ENCODE results near the gene TMEM245. TPM values are rescaled to one million over a fixed set of nuclear protein-coding genes. Genes with fewer than 3 reads are reported as not detected.

TMEM245 gene
- total RNA-seq, 1 experiment from 2014 or later = 60.3 TPM

DNA sequence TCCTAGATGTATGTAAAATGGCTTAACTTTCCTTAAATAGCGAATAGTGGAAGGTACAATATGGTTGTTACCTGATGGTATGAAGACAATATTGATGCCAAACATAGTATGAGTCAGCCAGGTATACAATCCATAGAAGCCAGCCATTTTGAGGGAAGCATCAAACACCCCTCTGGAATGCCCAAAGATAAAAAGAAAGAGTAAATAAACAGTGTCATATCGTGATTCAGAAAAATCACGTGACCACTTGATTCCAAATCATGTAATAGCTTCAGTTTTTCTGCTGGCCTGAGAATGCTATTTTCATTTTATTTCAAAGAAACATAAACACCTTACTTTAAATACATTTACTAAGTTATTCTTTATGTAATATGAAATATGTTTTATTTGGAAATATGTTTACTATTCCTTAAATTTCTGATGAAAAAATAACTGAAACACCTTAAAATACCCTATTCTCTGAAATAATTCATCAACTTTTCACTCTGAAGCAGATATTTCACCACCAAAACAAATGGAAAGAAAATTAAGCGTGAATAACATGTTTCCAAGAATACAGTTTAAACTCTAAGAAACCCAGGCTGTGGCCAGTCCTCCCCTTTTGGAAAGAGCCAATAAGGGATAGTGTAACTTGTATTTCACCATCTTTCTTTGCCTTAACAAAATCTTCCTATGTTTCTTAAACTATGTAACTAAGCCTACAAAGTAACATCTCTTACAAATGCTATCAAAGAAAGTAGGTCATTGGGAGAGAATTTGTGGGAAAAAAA lies 81.6 kb downstream of the TMEM245 start:
- Histone ChIP-seq H2AFZ (no peak overlapping the region), H4K20me1 (ENCODE audit: insufficient read depth) (no peaks in the 10 kb centered on the region), H3K27me3 (ENCODE audit: insufficient read depth, low read depth) (no peaks in the 10 kb centered on the region), H3K36me3 (ENCODE audit: low read depth) (peaks cover 53% of the 10 kb centered on the region), H3F3A (ENCODE audit: insufficient read depth, low read depth) (peaks cover 75% of the 10 kb centered on the region), H3K27ac (peak overlapping the region; percentile 63), H3K79me2 (ENCODE audit: low read depth) (peaks cover 32% of the 10 kb centered on the region), H3K4me3 (no peak overlapping the region), H3K9me3 (ENCODE audit: insufficient read depth, low read depth) (no peaks in the 10 kb centered on the region), H3K9me2 (ENCODE audit: insufficient read depth) (no peaks in the 10 kb centered on the region), H3K4me1 (replicated peaks; ENCODE audit: insufficient read depth) (peaks cover 67% of the 10 kb centered on the region), H3K4me2 (peak overlapping the region; percentile 52)
- no TSS peak for BruUV-seq (replicated peaks)
- peak in 1 of 2 experiments; percentile 72 for DNase-seq
- ChIA-PET POLR2A (ENCODE audit: unreplicated experiment) (no interaction called here), CTCF (no interaction called here)
- TF ChIP-seq EZH2 (IDR thresholded peaks at IDR 0.05; ENCODE audit: low read depth) = no peak
- TF ChIP-seq, protein P1, sequence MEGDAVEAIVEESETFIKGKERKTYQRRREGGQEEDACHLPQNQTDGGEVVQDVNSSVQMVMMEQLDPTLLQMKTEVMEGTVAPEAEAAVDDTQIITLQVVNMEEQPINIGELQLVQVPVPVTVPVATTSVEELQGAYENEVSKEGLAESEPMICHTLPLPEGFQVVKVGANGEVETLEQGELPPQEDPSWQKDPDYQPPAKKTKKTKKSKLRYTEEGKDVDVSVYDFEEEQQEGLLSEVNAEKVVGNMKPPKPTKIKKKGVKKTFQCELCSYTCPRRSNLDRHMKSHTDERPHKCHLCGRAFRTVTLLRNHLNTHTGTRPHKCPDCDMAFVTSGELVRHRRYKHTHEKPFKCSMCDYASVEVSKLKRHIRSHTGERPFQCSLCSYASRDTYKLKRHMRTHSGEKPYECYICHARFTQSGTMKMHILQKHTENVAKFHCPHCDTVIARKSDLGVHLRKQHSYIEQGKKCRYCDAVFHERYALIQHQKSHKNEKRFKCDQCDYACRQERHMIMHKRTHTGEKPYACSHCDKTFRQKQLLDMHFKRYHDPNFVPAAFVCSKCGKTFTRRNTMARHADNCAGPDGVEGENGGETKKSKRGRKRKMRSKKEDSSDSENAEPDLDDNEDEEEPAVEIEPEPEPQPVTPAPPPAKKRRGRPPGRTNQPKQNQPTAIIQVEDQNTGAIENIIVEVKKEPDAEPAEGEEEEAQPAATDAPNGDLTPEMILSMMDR (conservative IDR thresholded peaks at IDR 0.05) = no peak
- intact Hi-C loops (cut with micrococcal nuclease; ENCODE audit: unreplicated experiment) = loop anchor here (10.0 kb wide), 1 partner anchor 287 kb away; the partner anchor contains the start of gene EPB41L4B

DNA sequence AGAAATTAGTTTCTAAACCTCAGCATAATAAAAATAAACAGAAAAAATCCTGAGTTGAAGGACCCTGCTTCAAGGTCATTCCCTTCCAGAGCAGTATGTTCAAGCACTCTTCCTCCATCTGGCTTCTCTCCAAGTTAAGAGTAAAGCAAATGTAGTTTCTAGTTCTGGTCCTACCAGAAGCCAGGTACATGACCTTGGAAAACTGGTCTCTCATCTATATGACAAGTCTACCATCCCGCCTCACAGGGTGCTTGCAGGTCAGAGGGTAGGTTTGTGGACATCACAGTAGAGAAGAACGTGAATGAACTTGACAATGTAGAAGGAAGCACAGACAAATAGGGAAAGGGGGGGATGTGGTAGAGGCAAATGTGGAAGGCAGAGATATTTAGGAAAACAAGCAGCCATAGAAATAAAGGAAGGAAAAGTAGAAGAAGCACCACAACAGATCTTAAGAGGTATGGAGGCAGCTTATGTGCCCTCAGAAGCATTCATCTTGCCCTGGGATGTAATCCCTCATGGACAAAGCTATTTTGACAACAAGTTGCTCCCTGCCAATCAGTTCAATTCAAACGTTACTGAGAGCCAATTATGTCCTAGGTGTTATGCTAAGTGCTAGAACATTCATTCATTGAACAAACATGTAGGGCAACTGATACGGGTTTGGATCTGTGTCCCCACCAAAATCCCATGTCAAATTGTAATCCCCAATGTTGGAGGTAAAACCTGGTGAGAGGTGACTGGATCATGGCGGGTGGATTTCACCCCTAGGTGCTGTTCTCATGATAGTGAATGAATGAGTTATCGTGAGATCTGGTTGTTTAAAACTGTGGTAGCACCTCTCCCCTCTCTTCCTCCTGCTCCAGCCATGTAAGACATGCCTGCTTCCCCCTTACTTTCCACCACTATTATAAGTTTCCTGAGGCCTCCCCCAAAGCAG lies 82.7 kb downstream of the TMEM245 start:
- CTCF ChIA-PET = no interaction called here
- peak; percentile 16 to 50 for DNase-seq

More for the DNA sequence above, 82.7 kb downstream of the TMEM245 start:
- H3K9me2 ChIP-seq (ENCODE audit: insufficient read depth) = no peaks in the 10 kb centered on the region
- intact Hi-C loops (cut with micrococcal nuclease; ENCODE audit: unreplicated experiment) = loop anchor here (1.0 to 10.0 kb wide), 4 partner anchors 25 to 288 kb away; partner anchors contain the start of genes ABITRAM, ELP1 and EPB41L4B
- no TSS peak for BruUV-seq (replicated peaks)
- H3F3A ChIP-seq (ENCODE audit: insufficient read depth, low read depth) = peaks cover 76% of the 10 kb centered on the region
- TF ChIP-seq EZH2 (IDR thresholded peaks at IDR 0.05; ENCODE audit: low read depth) = no peak
- TF ChIP-seq, protein P1 (conservative IDR thresholded peaks at IDR 0.05) = no peak
- H3K4me1 ChIP-seq (replicated peaks; ENCODE audit: insufficient read depth) = peaks cover 69% of the 10 kb centered on the region
- no peaks in the 10 kb centered on the region for H3K27me3 ChIP-seq (ENCODE audit: insufficient read depth, low read depth)
- H3K9me3 ChIP-seq (ENCODE audit: insufficient read depth, low read depth) = no peaks in the 10 kb centered on the region
- peaks cover 63% of the 10 kb centered on the region for H3K36me3 ChIP-seq (ENCODE audit: low read depth)
- no peak overlapping the region for H2AFZ ChIP-seq
- H4K20me1 ChIP-seq (ENCODE audit: insufficient read depth) = no peaks in the 10 kb centered on the region
- POLR2A ChIA-PET (ENCODE audit: unreplicated experiment) = interaction anchor here (0.6 kb wide), 1 partner anchor 25 kb away, joined by 4 read pairs; no protein-coding TSS in a partner anchor
- H3K4me2 ChIP-seq = peak overlapping the region; percentile 52
- no peak overlapping the region for H3K4me3 ChIP-seq
- H3K79me2 ChIP-seq (ENCODE audit: low read depth) = peaks cover 37% of the 10 kb centered on the region
- H3K27ac ChIP-seq = peak overlapping the region; percentile 63

All from PC-9 (cell line).